Brain pericyte (primary cell): ENCODE results near the gene STK36.

Experiments used
- DNase-seq: peaks from one replicate; pipeline ENCODE4 v3.0.0-alpha.2; 2012; ENCODE audit warnings: low read depth, low spot score

Gene STK36

GRCh38 chr2:218662827-218663226, 9.1 kb upstream of the STK36 start:
- no peak for DNase-seq

- no peak for DNase-seq
These were observed 8.0 kb upstream of the STK36 start for GRCh38 chr2:218663901-218664300.

- DNase-seq, result no peak
These were observed 7.2 kb upstream of the STK36 start for GRCh38 chr2:218664653-218665052.

GRCh38 chr2:218671097-218671653, 711 bp upstream of the STK36 start:
- DNase-seq, result no peak

GRCh38 chr2:218679119-218679518, 7.2 kb downstream of the STK36 start:
- DNase-seq, result no peak

GRCh38 chr2:218680061-218680460, 8.2 kb downstream of the STK36 start:
- no peak for DNase-seq

- peak; percentile 33 for DNase-seq
These were observed 15.6 kb downstream of the STK36 start for GRCh38 chr2:218687400-218688060.

- no peak for DNase-seq
These were observed 19.3 kb downstream of the STK36 start for GRCh38 chr2:218691234-218691633.

GRCh38 chr2:218694405-218695145, 22.7 kb downstream of the STK36 start:
- DNase-seq, result no peak

GRCh38 chr2:218698885-218699284, 27.0 kb downstream of the STK36 start:
- DNase-seq, result no peak

GRCh38 chr2:218701806-218702205, 29.9 kb downstream of the STK36 start:
- DNase-seq, result no peak

- DNase-seq, result no peak
These were observed 31.5 kb downstream of the STK36 start for GRCh38 chr2:218703341-218703740.

- DNase-seq, result no peak
These were observed 36.2 kb downstream of the STK36 start for GRCh38 chr2:218708086-218708485.

- DNase-seq, result no peak
These were observed 38.0 kb downstream of the STK36 start for GRCh38 chr2:218709908-218710307.

- DNase-seq, result no peak
These were observed 38.4 kb downstream of the STK36 start for GRCh38 chr2:218710334-218710686.

GRCh38 chr2:218710687-218711549, 39.0 kb downstream of the STK36 start, which contains the start of gene TTLL4:
TTLL4 (plus strand) TSS chr2:218710835; CDS start chr2:218737677, 26,842 bp downstream.
- DNase-seq, result peak; percentile 84

- no peak for DNase-seq
These were observed 39.7 kb downstream of the STK36 start for GRCh38 chr2:218711550-218711929.

- DNase-seq, result no peak
These were observed 42.0 kb downstream of the STK36 start for GRCh38 chr2:218713922-218714321.

- DNase-seq, result no peak
These were observed 44.2 kb downstream of the STK36 start for GRCh38 chr2:218716070-218716469.

- DNase-seq, result no peak
These were observed 45.4 kb downstream of the STK36 start for GRCh38 chr2:218717262-218717661.

- no peak for DNase-seq
These were observed 46.2 kb downstream of the STK36 start for GRCh38 chr2:218718058-218718457.

GRCh38 chr2:218719457-218719856, 47.6 kb downstream of the STK36 start:
- DNase-seq, result no peak
